Measurements from ENCODE around the gene NFKB1.
A peak's percentile ranks its signal among the peaks of the same experiment; 100 is the strongest.

Gene NFKB1

DNA sequence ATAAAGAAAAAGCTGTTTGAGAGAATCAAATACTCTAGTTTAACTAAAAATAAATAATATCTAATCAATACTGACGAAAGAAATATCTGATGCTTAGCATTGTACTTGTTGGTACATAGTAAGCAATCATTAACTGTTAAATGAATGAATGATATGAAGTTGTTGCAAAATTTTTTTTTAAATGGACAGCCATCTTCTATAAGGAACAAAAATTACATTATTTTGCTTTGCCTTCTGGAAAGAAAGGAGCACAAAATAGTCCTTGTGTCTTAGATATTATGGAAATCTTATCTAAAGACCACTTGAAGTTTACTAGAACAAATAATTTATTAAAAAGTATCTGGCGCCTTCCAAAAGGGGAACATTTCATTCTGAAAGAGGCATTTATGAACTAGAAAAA, 4.5 kb downstream of the NFKB1 start:
- H3K4me3 ChIP-seq (replicated peaks; ENCODE audit: low read depth, low read length) = no peak overlapping the region
- TF ChIP-seq, protein P1, sequence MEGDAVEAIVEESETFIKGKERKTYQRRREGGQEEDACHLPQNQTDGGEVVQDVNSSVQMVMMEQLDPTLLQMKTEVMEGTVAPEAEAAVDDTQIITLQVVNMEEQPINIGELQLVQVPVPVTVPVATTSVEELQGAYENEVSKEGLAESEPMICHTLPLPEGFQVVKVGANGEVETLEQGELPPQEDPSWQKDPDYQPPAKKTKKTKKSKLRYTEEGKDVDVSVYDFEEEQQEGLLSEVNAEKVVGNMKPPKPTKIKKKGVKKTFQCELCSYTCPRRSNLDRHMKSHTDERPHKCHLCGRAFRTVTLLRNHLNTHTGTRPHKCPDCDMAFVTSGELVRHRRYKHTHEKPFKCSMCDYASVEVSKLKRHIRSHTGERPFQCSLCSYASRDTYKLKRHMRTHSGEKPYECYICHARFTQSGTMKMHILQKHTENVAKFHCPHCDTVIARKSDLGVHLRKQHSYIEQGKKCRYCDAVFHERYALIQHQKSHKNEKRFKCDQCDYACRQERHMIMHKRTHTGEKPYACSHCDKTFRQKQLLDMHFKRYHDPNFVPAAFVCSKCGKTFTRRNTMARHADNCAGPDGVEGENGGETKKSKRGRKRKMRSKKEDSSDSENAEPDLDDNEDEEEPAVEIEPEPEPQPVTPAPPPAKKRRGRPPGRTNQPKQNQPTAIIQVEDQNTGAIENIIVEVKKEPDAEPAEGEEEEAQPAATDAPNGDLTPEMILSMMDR (IDR thresholded peaks at IDR 0.05; ENCODE audit: low read length, missing control alignments) = no peak
- DNase-seq (ENCODE audit: low read depth) = no peak

DNA sequence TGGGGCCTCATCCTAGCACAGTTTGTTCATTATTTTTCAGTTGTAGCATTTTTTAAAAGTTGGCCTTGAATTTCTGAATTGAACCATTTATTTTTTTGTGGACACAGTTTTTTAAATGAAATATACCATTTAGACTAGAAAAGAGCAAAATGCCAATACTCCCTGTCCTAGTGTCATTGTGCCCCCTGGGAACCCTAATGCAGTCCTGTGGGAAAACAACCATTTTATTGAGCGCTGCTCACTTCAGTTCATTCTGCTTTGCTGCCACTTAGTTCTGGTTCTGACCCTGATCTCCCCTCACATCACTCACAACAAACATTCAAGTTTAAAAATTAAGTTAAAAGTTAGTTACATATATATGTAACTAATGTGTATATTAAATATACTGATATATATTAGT, 5.4 kb downstream of the NFKB1 start:
- no peak overlapping the region for H3K4me3 ChIP-seq (replicated peaks; ENCODE audit: low read depth, low read length)
- no peak for DNase-seq (ENCODE audit: low read depth)
- TF ChIP-seq, protein P1 (IDR thresholded peaks at IDR 0.05; ENCODE audit: low read length, missing control alignments) = no peak

DNA sequence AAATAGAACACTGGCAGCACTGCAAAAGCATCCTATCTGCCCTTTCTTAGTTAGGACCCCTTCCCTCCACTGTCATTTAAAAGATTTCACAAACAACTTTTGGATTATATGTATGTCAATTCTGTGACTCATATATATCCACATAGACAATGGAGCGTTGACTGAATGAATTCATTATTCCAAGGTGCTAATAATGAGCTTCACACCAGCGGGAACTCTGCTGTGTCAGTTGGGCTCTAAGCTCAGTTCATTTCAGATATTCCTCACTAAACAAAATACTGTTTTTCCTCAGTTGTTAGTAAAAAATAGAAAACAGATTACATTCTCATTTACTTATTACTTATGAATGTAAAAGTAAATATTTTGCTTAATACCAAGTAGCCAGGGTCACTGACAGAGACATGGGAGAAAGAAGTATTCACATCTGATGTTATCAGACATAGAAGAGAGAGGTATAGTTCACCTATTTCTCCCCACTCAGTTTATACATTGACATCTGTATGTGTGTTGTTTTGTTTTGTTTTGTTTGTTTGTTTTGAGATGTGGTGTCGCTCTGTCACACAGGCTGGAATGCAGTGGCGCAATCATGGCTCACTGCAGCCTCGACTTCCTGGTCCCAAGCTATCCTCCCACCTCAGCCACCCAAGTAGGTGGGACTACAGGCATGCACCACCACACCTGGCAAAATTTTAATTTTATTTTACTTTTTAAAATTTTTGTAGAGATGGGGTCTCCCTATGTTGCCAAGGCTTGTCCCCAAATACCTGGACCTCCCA, 10.9 kb downstream of the NFKB1 start:
- TF ChIP-seq, protein P1 (IDR thresholded peaks at IDR 0.05; ENCODE audit: low read length, missing control alignments) = no peak

DNA sequence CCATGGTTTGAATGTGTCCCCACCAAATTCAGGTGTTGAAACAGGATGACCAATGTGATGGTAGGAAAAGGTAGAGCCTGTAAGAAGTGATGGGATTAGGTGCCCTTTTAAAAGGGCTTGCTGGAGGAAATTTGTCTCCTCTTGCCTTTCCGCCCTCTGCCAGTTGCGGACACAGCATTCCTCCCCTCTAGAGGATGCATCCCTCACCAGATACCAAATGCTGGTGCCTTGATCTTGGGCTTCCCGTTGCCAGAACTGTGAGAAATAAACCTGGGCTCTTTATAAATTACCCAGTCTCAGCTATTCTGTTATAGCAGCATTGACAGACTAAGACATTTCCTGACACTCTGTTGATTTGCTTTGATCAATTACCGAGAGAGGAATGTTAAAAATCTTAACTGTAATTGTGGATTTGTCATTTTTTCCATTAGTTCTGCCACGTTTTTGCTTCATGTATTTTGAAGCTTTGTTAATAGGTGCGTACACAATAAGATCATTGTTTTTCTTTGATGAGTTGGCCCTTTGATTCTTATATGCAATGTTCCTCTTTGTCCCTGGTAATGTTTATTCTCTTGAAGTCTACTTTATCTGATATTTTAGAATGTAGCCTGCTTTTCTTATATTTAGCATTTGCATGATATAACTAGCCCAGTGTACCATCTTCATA, 13.3 kb downstream of the NFKB1 start:
- TF ChIP-seq, protein P1 (IDR thresholded peaks at IDR 0.05; ENCODE audit: low read length, missing control alignments) = no peak
- no peak overlapping the region for H3K4me3 ChIP-seq (replicated peaks; ENCODE audit: low read depth, low read length)
- no peak for DNase-seq (ENCODE audit: low read depth)

More for the DNA sequence above, 10.9 kb downstream of the NFKB1 start:
- no peak overlapping the region for H3K4me3 ChIP-seq (replicated peaks; ENCODE audit: low read depth, low read length)
- no peak for DNase-seq (ENCODE audit: low read depth)

DNA sequence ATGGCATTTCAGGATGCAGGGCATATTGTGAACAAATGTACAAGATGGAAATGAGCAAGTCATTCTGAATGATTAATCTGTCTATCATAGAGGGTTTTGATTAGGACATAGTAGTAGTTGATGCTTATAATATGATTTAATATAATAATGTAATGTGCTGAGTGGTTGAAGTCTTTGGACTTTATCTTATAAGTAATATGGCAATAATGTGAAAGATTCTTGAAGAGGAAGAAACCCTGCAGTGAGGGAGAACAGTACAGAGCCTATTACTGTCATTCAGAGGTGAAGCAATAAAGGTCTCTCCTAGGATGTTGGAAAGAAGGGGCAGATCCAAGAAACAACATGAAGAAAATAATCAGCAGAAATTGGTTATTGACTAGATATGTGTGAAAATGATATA, 16.6 kb downstream of the NFKB1 start:
- no peak for DNase-seq (ENCODE audit: low read depth)
- no peak overlapping the region for H3K4me3 ChIP-seq (replicated peaks; ENCODE audit: low read depth, low read length)
- TF ChIP-seq, protein P1 (IDR thresholded peaks at IDR 0.05; ENCODE audit: low read length, missing control alignments) = no peak

DNA sequence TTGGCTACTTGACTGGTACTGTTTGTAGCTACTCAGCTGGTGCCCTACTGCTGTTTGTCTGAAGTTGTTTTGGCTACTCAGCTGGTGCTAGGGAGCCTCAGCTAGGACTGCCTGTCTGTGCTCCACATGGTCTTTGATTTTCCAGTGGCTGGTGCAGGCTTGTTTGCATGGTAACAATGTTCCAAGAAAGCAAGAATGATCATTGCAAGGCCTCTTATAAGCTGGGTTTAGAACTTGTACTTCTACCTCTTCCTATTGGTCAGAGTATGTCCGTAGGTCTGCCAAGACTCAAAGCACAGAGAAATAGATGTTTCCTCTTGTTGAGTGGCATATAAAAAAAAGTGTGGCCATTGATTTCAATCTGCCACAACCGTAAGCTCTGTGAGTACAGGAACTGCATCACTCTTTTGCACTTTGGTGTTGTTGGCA, 17.6 kb downstream of the NFKB1 start:
- H3K4me3 ChIP-seq (replicated peaks; ENCODE audit: low read depth, low read length) = no peak overlapping the region
- TF ChIP-seq, protein P1 (IDR thresholded peaks at IDR 0.05; ENCODE audit: low read length, missing control alignments) = no peak
- DNase-seq (ENCODE audit: low read depth) = peak; percentile 21

Data from fibroblast of pulmonary artery (primary cell).